OCI-LY1 (cell line): ENCODE measurements around the gene SEPTIN2.
"Not testable (repeated sequence)": the region's sequence is repeated elsewhere in the genome, so short reads cannot be mapped to it uniquely, and the experiment has no call there.

Experiments
- H2AFZ ChIP-seq: fragments of 200-600 bp; sonication (generic), shearing (Covaris generic); 2 replicates; pipeline ENCODE4 v1.6.0; 2014; ENCODE audit warnings: antibody characterized with exemption, mild to moderate bottlenecking, low read length
- H3F3A ChIP-seq: fragments of 200-600 bp; sonication (generic), shearing (Covaris generic); 2 replicates; pipeline ENCODE4 v1.6.0; 2014; ENCODE audit warnings: mild to moderate bottlenecking, antibody characterized with exemption, low read length, moderate library complexity; ENCODE audit not compliant: insufficient read depth
- H3K27ac ChIP-seq: fragments of 200-600 bp; sonication (generic); 2 replicates; pipeline ENCODE4 v1.5.1; 2014; ENCODE audit warnings: low read length, mixed run types, mild to moderate bottlenecking, low read depth; ENCODE audit not compliant: poor library complexity, severe bottlenecking
- H3K27me3 ChIP-seq: fragments of 200-600 bp; sonication (generic); 2 replicates; pipeline ENCODE4 v1.6.0; 2014; ENCODE audit warnings: antibody characterized with exemption, mild to moderate bottlenecking, low read length, moderate library complexity; ENCODE audit not compliant: insufficient read depth
- H3K36me3 ChIP-seq: fragments of 200-600 bp; sonication (generic); 2 replicates; pipeline ENCODE4 v1.6.1; 2014; ENCODE audit warnings: mild to moderate bottlenecking, antibody characterized with exemption, low read length, moderate library complexity, mixed read lengths; ENCODE audit not compliant: insufficient read depth
- H3K4me1 ChIP-seq: fragments of 200-600 bp; sonication (generic); 2 replicates; pipeline ENCODE4 v1.5.1; 2014; ENCODE audit warnings: mild to moderate bottlenecking, low read length, moderate library complexity; ENCODE audit not compliant: insufficient read depth, severe bottlenecking
- H3K4me2 ChIP-seq: fragments of 200-600 bp; sonication (generic), shearing (Covaris generic); 2 replicates; pipeline ENCODE4 v1.6.1; 2014; ENCODE audit warnings: low read length
- H3K4me3 ChIP-seq: fragments of 200-600 bp; sonication (generic); 2 replicates; pipeline ENCODE4 v1.5.1; 2014; ENCODE audit warnings: low read length, low read depth, mild to moderate bottlenecking, mixed read lengths; ENCODE audit not compliant: poor library complexity, severe bottlenecking
- H3K79me2 ChIP-seq: fragments of 200-600 bp; shearing (Covaris generic); 2 replicates; pipeline ENCODE4 v1.6.1; 2016; ENCODE audit warnings: mixed run types, low read length, mixed read lengths; ENCODE audit not compliant: insufficient read depth
- H3K9ac ChIP-seq: fragments of 200-600 bp; sonication (generic), shearing (Covaris generic); 2 replicates; pipeline ENCODE4 v1.6.1; 2014; ENCODE audit warnings: mild to moderate bottlenecking, low read length, mixed read lengths
- H3K9me2 ChIP-seq: fragments of 200-600 bp; sonication (generic), shearing (Covaris generic); 2 replicates; pipeline ENCODE4 v1.6.1; 2014; ENCODE audit warnings: low read depth, mild to moderate bottlenecking, low read length, mixed read lengths
- H3K9me3 ChIP-seq: fragments of 200-600 bp; shearing (Covaris generic); 2 replicates; pipeline ENCODE4 v1.6.1; 2014; ENCODE audit warnings: low read length, mixed read lengths
- H4K20me1 ChIP-seq: fragments of 200-600 bp; sonication (generic), shearing (Covaris generic); 2 replicates; pipeline ENCODE4 v1.6.0; 2016; ENCODE audit warnings: mild to moderate bottlenecking, low read length; ENCODE audit not compliant: insufficient read depth
- CTCF ChIP-seq: fragments of 200-600 bp; sonication (generic), shearing (Covaris generic); IDR thresholded peaks from 2 replicates; pipeline ENCODE4 v1.5.1; 2017; ENCODE audit warnings: mild to moderate bottlenecking, antibody characterized with exemption, low read length, moderate library complexity, mixed read lengths
- EZH2 ChIP-seq: fragments of 200-600 bp; sonication (generic), shearing (Covaris generic); IDR thresholded peaks from 2 replicates; pipeline ENCODE4 v1.8.0; 2017; ENCODE audit warnings: borderline replicate concordance, mixed run types, mild to moderate bottlenecking, antibody characterized with exemption, low read length, moderate library complexity, mixed read lengths

SEPTIN2 gene

GRCh38 chr2:241393524-241394196, 77.9 kb downstream of the SEPTIN2 start:
- Histone ChIP-seq H3K9me2 (no peaks in the 10 kb centered on the region), H3K9ac (no peak overlapping the region), H3K27me3 (no peaks in the 10 kb centered on the region), H3K4me1 (no peaks in the 10 kb centered on the region), H4K20me1 (no peaks in the 10 kb centered on the region), H2AFZ (no peak overlapping the region), H3K27ac (no peak overlapping the region), H3K4me3 (no peak overlapping the region), H3F3A (no peaks in the 10 kb centered on the region), H3K36me3 (no peaks in the 10 kb centered on the region), H3K9me3 (no peaks in the 10 kb centered on the region), H3K79me2 (no peaks in the 10 kb centered on the region), H3K4me2 (no peak overlapping the region)
- TF ChIP-seq CTCF (no peak), EZH2 (no peak)

GRCh38 chr2:241396809-241397208, 81.1 kb downstream of the SEPTIN2 start:
- not testable (repeated sequence) for H3K27me3 ChIP-seq, H3K79me2 ChIP-seq, H3K4me2 ChIP-seq, H4K20me1 ChIP-seq, H2AFZ ChIP-seq, H3K4me3 ChIP-seq, H3K9me2 ChIP-seq, H3K36me3 ChIP-seq, H3F3A ChIP-seq, H3K9me3 ChIP-seq, H3K9ac ChIP-seq, H3K27ac ChIP-seq, H3K4me1 ChIP-seq

GRCh38 chr2:241399941-241400922, 84.5 kb downstream of the SEPTIN2 start:
- TF ChIP-seq EZH2 (no peak), CTCF (no peak)
- H3K79me2 ChIP-seq: no peaks in the 10 kb centered on the region
- H3K4me1 ChIP-seq: no peaks in the 10 kb centered on the region
- no peak overlapping the region for H3K9ac ChIP-seq
- H3K36me3 ChIP-seq: no peaks in the 10 kb centered on the region
- no peak overlapping the region for H3K4me3 ChIP-seq
- no peaks in the 10 kb centered on the region for H3K9me2 ChIP-seq
- no peak overlapping the region for H3K4me2 ChIP-seq
- no peaks in the 10 kb centered on the region for H3F3A ChIP-seq
- H2AFZ ChIP-seq: no peak overlapping the region
- no peaks in the 10 kb centered on the region for H3K9me3 ChIP-seq
- H3K27me3 ChIP-seq: no peaks in the 10 kb centered on the region
- H3K27ac ChIP-seq: no peak overlapping the region
- no peaks in the 10 kb centered on the region for H4K20me1 ChIP-seq
